ENCODE measurements around the gene OSCP1. TPM values are rescaled to one million over a fixed set of nuclear protein-coding genes. Genes with fewer than 3 reads are reported as not detected.

The OSCP1 gene
- total RNA-seq, 1 donor from 2014 or later = 17.1 TPM

- intact Hi-C loops (cut with DNase I) = no loop called here
- H3K4me3 ChIP-seq = no peak overlapping the region
Measured at GRCh38 chr1:36406440-36406839, 43.8 kb downstream of the OSCP1 start.

GRCh38 chr1:36402504-36402890 is 47.8 kb downstream of the OSCP1 start:
- TF ChIP-seq, protein P1, sequence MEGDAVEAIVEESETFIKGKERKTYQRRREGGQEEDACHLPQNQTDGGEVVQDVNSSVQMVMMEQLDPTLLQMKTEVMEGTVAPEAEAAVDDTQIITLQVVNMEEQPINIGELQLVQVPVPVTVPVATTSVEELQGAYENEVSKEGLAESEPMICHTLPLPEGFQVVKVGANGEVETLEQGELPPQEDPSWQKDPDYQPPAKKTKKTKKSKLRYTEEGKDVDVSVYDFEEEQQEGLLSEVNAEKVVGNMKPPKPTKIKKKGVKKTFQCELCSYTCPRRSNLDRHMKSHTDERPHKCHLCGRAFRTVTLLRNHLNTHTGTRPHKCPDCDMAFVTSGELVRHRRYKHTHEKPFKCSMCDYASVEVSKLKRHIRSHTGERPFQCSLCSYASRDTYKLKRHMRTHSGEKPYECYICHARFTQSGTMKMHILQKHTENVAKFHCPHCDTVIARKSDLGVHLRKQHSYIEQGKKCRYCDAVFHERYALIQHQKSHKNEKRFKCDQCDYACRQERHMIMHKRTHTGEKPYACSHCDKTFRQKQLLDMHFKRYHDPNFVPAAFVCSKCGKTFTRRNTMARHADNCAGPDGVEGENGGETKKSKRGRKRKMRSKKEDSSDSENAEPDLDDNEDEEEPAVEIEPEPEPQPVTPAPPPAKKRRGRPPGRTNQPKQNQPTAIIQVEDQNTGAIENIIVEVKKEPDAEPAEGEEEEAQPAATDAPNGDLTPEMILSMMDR (IDR thresholded peaks at IDR 0.05) = no peak
- H3K4me1 ChIP-seq = peaks cover 20% of the 10 kb centered on the region
- DNase-seq (no peak), ATAC-seq (no peak)
- H3K27me3 ChIP-seq (ENCODE audit: low read depth) = no peaks in the 10 kb centered on the region
- H3K36me3 ChIP-seq = peaks cover 2% of the 10 kb centered on the region
- no peak overlapping the region for H3K4me3 ChIP-seq
- no peak overlapping the region for H3K27ac ChIP-seq
- intact Hi-C loops (cut with DNase I) = no loop called here
- H3K9me3 ChIP-seq = no peaks in the 10 kb centered on the region

More at GRCh38 chr1:36406440-36406839, 43.8 kb downstream of the OSCP1 start:
- Histone ChIP-seq H3K27me3 (ENCODE audit: low read depth) (no peaks in the 10 kb centered on the region), H3K4me1 (peaks cover 7% of the 10 kb centered on the region), H3K27ac (no peak overlapping the region), H3K36me3 (peaks cover 5% of the 10 kb centered on the region), H3K9me3 (no peaks in the 10 kb centered on the region)
- ATAC-seq (no peak), DNase-seq (no peak)
- TF ChIP-seq, protein P1 (IDR thresholded peaks at IDR 0.05) = no peak

GRCh38 chr1:36401602-36402503 is 48.4 kb downstream of the OSCP1 start:
- H3K9me3 ChIP-seq = no peaks in the 10 kb centered on the region
- no peaks in the 10 kb centered on the region for H3K36me3 ChIP-seq
- H3K27ac ChIP-seq = peak overlapping the region; percentile 77
- no peak for ATAC-seq
- H3K27me3 ChIP-seq (ENCODE audit: low read depth) = no peaks in the 10 kb centered on the region
- intact Hi-C loops (cut with DNase I) = no loop called here
- peaks cover 24% of the 10 kb centered on the region for H3K4me1 ChIP-seq
- DNase-seq = no peak
- peak overlapping the region; percentile 51 for H3K4me3 ChIP-seq
- TF ChIP-seq, protein P1 (IDR thresholded peaks at IDR 0.05) = no peak

- TF ChIP-seq, protein P1 (IDR thresholded peaks at IDR 0.05) = no peak
- Histone ChIP-seq H3K36me3 (no peaks in the 10 kb centered on the region), H3K4me1 (peaks cover 32% of the 10 kb centered on the region), H3K9me3 (no peaks in the 10 kb centered on the region), H3K27me3 (ENCODE audit: low read depth) (no peaks in the 10 kb centered on the region), H3K27ac (peak overlapping the region; percentile 77), H3K4me3 (peak overlapping the region; percentile 51)
- DNase-seq = peak; percentile 92
- intact Hi-C loops (cut with DNase I) = no loop called here
- ATAC-seq = peak; percentile 72 to 90
Measured at GRCh38 chr1:36400825-36401601, 49.2 kb downstream of the OSCP1 start.

DNA sequence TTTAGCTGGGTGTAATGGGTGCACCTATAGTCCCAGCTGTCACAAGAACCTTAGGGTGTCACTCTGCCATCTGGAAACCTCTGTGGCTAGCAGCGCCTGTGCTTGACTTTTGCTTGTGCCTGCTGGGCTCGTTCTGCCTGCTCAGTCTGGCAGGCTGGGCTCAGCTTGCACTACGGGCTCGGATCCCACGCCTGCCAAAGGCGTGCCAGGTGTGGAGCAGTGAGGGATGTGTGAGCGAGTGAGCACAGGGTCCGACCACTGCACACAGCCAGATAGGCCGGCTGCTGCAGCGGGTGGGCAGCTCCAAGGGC is 49.8 kb downstream of the OSCP1 start:
- intact Hi-C loops (cut with DNase I) = no loop called here
- TF ChIP-seq, protein P1 (IDR thresholded peaks at IDR 0.05) = no peak
- ATAC-seq (no peak), DNase-seq (no peak)
- H3K9me3 ChIP-seq = no peaks in the 10 kb centered on the region
- H3K4me3 ChIP-seq = peak overlapping the region; percentile 51
- no peaks in the 10 kb centered on the region for H3K36me3 ChIP-seq
- peak overlapping the region; percentile 77 for H3K27ac ChIP-seq
- no peaks in the 10 kb centered on the region for H3K27me3 ChIP-seq (ENCODE audit: low read depth)
- H3K4me1 ChIP-seq = peaks cover 32% of the 10 kb centered on the region
